Measurements from ENCODE around the gene EFCC1.

EFCC1 gene

GRCh38 chr3:129030611-129031010, 29.5 kb downstream of the EFCC1 start:
- DNase-seq (ENCODE audit: extremely low read depth, insufficient read length): no peak
- Histone ChIP-seq H3K4me3 (replicated peaks; ENCODE audit: low read depth, low read length) (no peak overlapping the region), H3K36me3 (ENCODE audit: control insufficient read depth, insufficient read depth, low read length) (no peaks in the 10 kb centered on the region), H3K27me3 (replicated peaks; ENCODE audit: control insufficient read depth, insufficient read depth, low read length) (no peaks in the 10 kb centered on the region)
- TF ChIP-seq CTCF (IDR thresholded peaks at IDR 0.05; ENCODE audit: insufficient read depth, low read length, poor library complexity, severe bottlenecking): no peak

GRCh38 chr3:129031476-129032215, 30.5 kb downstream of the EFCC1 start:
- Histone ChIP-seq H3K36me3 (ENCODE audit: control insufficient read depth, insufficient read depth, low read length) (no peaks in the 10 kb centered on the region), H3K4me3 (replicated peaks; ENCODE audit: low read depth, low read length) (no peak overlapping the region), H3K27me3 (replicated peaks; ENCODE audit: control insufficient read depth, insufficient read depth, low read length) (no peaks in the 10 kb centered on the region)
- DNase-seq (ENCODE audit: extremely low read depth, insufficient read length): no peak
- TF ChIP-seq CTCF (IDR thresholded peaks at IDR 0.05; ENCODE audit: insufficient read depth, low read length, poor library complexity, severe bottlenecking): no peak

DNA sequence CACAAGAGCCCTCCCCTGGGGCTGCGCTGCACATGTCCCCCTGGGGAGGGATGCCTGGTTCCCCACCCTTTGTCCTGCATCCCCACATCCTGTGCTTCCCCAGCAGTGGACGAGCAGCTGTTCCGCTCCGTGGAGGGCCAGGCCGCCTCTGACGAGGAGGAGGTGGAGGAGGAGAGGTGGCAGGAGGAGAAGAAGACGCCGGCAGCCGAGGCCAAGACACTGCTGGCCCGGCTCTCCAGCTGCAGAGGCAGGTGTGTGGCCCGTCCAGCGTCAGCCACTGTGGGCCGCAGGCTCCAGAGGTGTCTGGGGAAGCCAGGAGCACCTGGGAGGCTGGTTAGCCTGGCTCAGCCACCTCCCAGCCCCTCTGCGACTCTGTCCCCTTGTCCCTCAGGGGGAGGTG, 31.6 kb downstream of the EFCC1 start:
- Histone ChIP-seq H3K27me3 (replicated peaks; ENCODE audit: control insufficient read depth, insufficient read depth, low read length) (no peaks in the 10 kb centered on the region), H3K36me3 (ENCODE audit: control insufficient read depth, insufficient read depth, low read length) (no peaks in the 10 kb centered on the region), H3K4me3 (replicated peaks; ENCODE audit: low read depth, low read length) (no peak overlapping the region)
- no peak for TF ChIP-seq CTCF (IDR thresholded peaks at IDR 0.05; ENCODE audit: insufficient read depth, low read length, poor library complexity, severe bottlenecking)
- DNase-seq (ENCODE audit: extremely low read depth, insufficient read length): no peak

DNA sequence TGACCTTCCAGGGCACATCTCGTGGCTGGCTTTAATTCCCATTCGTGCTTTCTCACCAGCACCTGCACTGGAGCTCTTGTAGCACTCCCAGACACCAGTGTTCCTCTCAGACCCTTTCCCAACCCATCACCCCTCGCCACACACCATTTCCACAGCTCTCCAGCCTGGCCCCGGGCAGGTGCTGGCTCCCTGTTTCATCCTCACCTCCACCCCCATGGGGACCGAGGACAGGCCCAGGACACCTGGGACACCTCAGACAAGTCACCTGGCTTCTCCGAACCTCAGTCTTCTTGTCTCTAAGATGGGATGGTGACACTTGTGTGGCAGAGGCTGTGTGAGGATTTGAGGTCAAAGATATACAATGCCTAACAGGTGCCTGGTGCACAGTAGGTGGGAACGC, 32.0 kb downstream of the EFCC1 start:
- TF ChIP-seq CTCF (IDR thresholded peaks at IDR 0.05; ENCODE audit: insufficient read depth, low read length, poor library complexity, severe bottlenecking): no peak
- Histone ChIP-seq H3K27me3 (replicated peaks; ENCODE audit: control insufficient read depth, insufficient read depth, low read length) (no peaks in the 10 kb centered on the region; the same call in 1 of the 2 replicates), H3K36me3 (ENCODE audit: control insufficient read depth, insufficient read depth, low read length) (no peaks in the 10 kb centered on the region), H3K4me3 (replicated peaks; ENCODE audit: low read depth, low read length) (no peak overlapping the region)
- no peak for DNase-seq (ENCODE audit: extremely low read depth, insufficient read length)

DNA sequence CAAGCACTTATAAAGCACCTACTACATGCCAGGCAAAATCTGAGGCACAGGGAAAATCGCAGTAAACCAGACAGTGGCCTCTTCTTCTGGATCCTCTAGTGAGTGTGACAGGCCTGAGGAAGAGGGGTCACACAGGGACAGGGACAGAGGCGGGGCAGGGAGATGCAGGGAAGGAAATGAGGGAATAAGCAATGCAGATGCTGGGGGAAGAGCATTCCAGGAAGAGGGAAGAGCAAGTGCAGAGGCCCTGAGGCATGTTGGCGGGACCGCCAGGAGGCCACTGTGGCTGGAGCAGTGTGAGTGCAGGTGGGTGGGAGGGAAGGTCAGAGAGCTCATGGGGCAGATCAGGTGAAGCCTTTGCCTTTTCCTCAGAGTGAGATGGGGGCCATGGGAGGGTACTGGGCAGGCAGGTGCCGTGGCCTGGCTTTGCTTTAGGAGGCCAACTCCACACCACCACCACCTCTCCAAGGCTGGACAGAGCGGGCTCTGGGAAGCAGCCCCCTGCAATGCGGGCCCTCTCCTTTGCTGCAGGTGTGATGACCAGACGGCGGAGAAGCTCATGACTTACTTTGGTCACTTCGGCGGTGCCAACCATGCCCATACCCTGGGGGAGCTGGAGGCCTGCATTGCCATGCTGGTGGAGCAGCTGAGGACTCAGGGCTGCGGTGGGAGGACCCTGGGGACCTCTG, 32.7 kb downstream of the EFCC1 start:
- Histone ChIP-seq H3K27me3 (replicated peaks; ENCODE audit: control insufficient read depth, insufficient read depth, low read length) (no peaks in the 10 kb centered on the region; the same call in 1 of the 2 replicates), H3K36me3 (ENCODE audit: control insufficient read depth, insufficient read depth, low read length) (no peaks in the 10 kb centered on the region), H3K4me3 (replicated peaks; ENCODE audit: low read depth, low read length) (no peak overlapping the region)
- no peak for DNase-seq (ENCODE audit: extremely low read depth, insufficient read length)
- no peak for TF ChIP-seq CTCF (IDR thresholded peaks at IDR 0.05; ENCODE audit: insufficient read depth, low read length, poor library complexity, severe bottlenecking)

All from GM06990 (cell line).